Measurements from ENCODE around the gene STXBP1.

GRCh38 chr9:127626752-127627493, 14.8 kb downstream of the STXBP1 start:
- TF ChIP-seq CTCF (IDR thresholded peaks at IDR 0.05; ENCODE audit: low read depth, low read length) (no peak), EZH2phosphoT487 (IDR thresholded peaks at IDR 0.05; ENCODE audit: low read depth) (no peak)
